K562 (cell line): Measurements from ENCODE around the gene FANCG. TPM values are rescaled to one million over a fixed set of nuclear protein-coding genes. Genes with fewer than 3 reads are reported as not detected.

Experiments used
- BRD9 ChIP-seq: fragments of 450-650 bp; IDR thresholded peaks from 2 replicates; pipeline ENCODE4 v1.6.1; 2018; ENCODE audit warnings: low read depth; ENCODE audit not compliant: partially characterized antibody
- ETV1 ChIP-seq: fragments of 450-650 bp; conservative IDR thresholded peaks from 2 replicates; pipeline ENCODE4 v1.6.1; 2016; ENCODE audit warnings: missing genetic modification characterization, control low read depth, low read depth, missing compliant biosample characterization
- FOSL1 ChIP-seq: fragments of 200-800 bp; sonication (Bioruptor generic); conservative IDR thresholded peaks from 2 replicates; pipeline ENCODE4 v1.6.1; 2016; ENCODE audit warnings: missing genetic modification characterization, missing compliant biosample characterization
- HDAC2 ChIP-seq: fragments of 450-650 bp; IDR thresholded peaks from 2 replicates; pipeline ENCODE4 v1.6.1; 2016; ENCODE audit warnings: mild to moderate bottlenecking
- HNRNPL ChIP-seq: fragments of 200-400 bp; formaldehyde crosslinking; IDR thresholded peaks from 2 replicates; pipeline ENCODE4 v1.6.1; 2017; ENCODE audit warnings: low read depth, mild to moderate bottlenecking, low read length
- MTF1 ChIP-seq: fragments of 250-450 bp; sonication (Bioruptor Pico); IDR thresholded peaks from 2 replicates; pipeline ENCODE4 v1.9.0; 2021; ENCODE audit warnings: moderate library complexity, mild to moderate bottlenecking, inconsistent platforms, borderline replicate concordance
- NFE2L1 ChIP-seq: fragments of 450-650 bp; IDR thresholded peaks from 2 replicates; pipeline ENCODE4 v1.6.1; 2016; ENCODE audit warnings: missing genetic modification characterization, low read depth, mild to moderate bottlenecking, missing compliant biosample characterization, moderate library complexity, borderline replicate concordance
- NUFIP1 ChIP-seq: fragments of 450-650 bp; IDR thresholded peaks from 2 replicates; pipeline ENCODE4 v1.6.1; 2018; ENCODE audit not compliant: partially characterized antibody
- POLR2AphosphoS5 ChIP-seq: IDR thresholded peaks from 2 replicates; pipeline ENCODE4 v1.6.1; 2011; ENCODE audit warnings: mild to moderate bottlenecking, low read depth, low read length, moderate library complexity; ENCODE audit not compliant: control insufficient read depth, insufficient read depth
- PTBP1 ChIP-seq: fragments of 200-400 bp; formaldehyde crosslinking; IDR thresholded peaks from 2 replicates; pipeline ENCODE4 v1.6.1; 2017; ENCODE audit warnings: low read depth, low read length
- RAD21 ChIP-seq, 2 experiments: fragments of 250-450 bp in 1 of 2; fragments of 450-650 bp in 1 of 2; sonication (Bioruptor Pico) in 1 of 2; formaldehyde crosslinking in 1 of 2; IDR thresholded peaks in 1 of 2; conservative IDR thresholded peaks in 1 of 2; 2 replicates each; pipeline versions ENCODE4 v1.4.0 to v1.8.0; 2020 to 2022; ENCODE audit warnings: mild to moderate bottlenecking in 2 of 2, moderate library complexity in 1 of 2
- ZNF140 ChIP-seq: fragments of 250-450 bp; sonication (Bioruptor Pico); IDR thresholded peaks from 2 replicates; pipeline ENCODE4 v1.8.0; 2021; ENCODE audit warnings: moderate library complexity, mild to moderate bottlenecking, inconsistent platforms
- ZNF785 ChIP-seq: fragments of 250-450 bp; sonication (Bioruptor Pico); IDR thresholded peaks from 2 replicates; pipeline ENCODE4 v1.4.0; 2020; ENCODE audit warnings: mild to moderate bottlenecking
- polyA plus RNA-seq, 8 experiments: library from polyadenylated mRNA; depleted of rRNA in 4 of 8; stranded (reverse) in 5 of 8; unstranded in 3 of 8; fragments of >200 nt; fragmentation: Nextera tagmentation in 2 of 8; fragmentation: Illumina TruSeq in 1 of 8; extraction: Ambion mirVana in 2 of 8; extraction: Trizol in 1 of 8; gene quantifications; 2 replicates each; pipeline versions ENCODE4 v1.2.1 to v1.2.3, GENCODE V29; 2011 to 2014; ENCODE audit warnings: inconsistent platforms in 1 of 8, missing spikeins in 1 of 8
- total RNA-seq, 7 experiments: library from RNA; depleted of rRNA in 6 of 7; stranded (reverse); fragments of >200 nt in 6 of 7; fragmentation: Illumina TruSeq in 2 of 7; extraction: Trizol in 2 of 7; gene quantifications; 2 replicates each; pipeline versions ENCODE4 v1.2.1 to v1.2.3, GENCODE V29; 2011 to 2021; ENCODE audit warnings: low replicate concordance in 1 of 7
- TF ChIP-seq, protein P1 (sequence below), 2 experiments: IDR thresholded peaks in 1 of 2; conservative IDR thresholded peaks in 1 of 2; 2 replicates each; pipeline ENCODE4 v1.6.1; 2016; ENCODE audit warnings: low read depth in 2 of 2, mild to moderate bottlenecking in 1 of 2, missing compliant biosample characterization in 1 of 2, missing genetic modification characterization in 1 of 2, moderate library complexity in 1 of 2
- TF ChIP-seq, protein P2 (sequence below): fragments of 250-450 bp; sonication (Bioruptor Pico); IDR thresholded peaks from 2 replicates; pipeline ENCODE4 v1.8.0; 2021; ENCODE audit warnings: borderline replicate concordance, mild to moderate bottlenecking, moderate library complexity; ENCODE audit not compliant: poor library complexity, severe bottlenecking
- TF ChIP-seq, protein P3 (sequence below): fragments of 450-650 bp; formaldehyde crosslinking; IDR thresholded peaks from 2 replicates; pipeline ENCODE4 v1.4.0; 2020; ENCODE audit warnings: mild to moderate bottlenecking
- TF ChIP-seq, protein P4 (sequence below), 2 experiments: fragments of 450-650 bp in 1 of 2; sonication (generic) in 1 of 2; formaldehyde crosslinking in 1 of 2; IDR thresholded peaks in 1 of 2; conservative IDR thresholded peaks in 1 of 2; 2 replicates each; pipeline versions ENCODE4 v1.6.1 to v1.8.1; 2016 to 2023; ENCODE audit warnings: mild to moderate bottlenecking in 2 of 2, moderate library complexity in 2 of 2, inconsistent platforms in 1 of 2, missing genetic modification reagents in 1 of 2

The FANCG gene
- total and polyA plus RNA-seq, 9 of the 15 experiments (the other 6 are each of a cell fraction or from before 2014, with no cell fraction given): 7.5 to 43.9 (median 31.0) TPM

DNA sequence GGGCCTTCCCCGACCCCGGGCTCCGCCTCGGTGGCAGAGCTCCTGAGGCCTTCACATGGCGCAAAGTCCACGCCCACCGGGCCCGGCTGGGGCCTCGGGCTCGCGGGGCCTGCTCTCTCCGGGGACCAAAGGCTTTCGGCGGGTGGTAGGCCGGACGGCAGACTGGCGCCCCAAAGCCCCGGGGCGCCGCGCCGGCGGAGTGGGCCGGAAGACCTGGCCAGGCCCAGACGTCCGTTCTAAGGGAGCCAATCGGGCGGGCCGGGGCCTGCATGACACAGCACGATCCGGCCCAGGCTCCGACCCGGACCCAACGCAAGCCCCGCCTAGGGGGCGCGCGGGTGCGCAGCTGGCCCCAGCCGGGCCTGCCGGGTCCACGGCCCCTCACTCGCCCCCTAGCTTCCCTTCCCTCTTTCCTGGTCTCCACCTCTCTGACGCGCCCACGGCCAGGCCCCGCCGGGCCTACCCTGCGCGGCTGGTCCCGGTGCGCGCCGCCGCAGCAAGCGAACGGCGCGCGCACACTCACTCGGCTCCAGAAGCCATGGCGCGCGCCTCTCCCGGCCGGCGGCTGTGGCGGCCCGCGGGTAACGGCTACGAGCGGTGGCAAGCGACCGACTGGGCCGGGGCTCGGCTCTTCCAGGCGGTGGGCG, 7.8 kb downstream of the FANCG start (continued):
- TF ChIP-seq, protein P1, sequence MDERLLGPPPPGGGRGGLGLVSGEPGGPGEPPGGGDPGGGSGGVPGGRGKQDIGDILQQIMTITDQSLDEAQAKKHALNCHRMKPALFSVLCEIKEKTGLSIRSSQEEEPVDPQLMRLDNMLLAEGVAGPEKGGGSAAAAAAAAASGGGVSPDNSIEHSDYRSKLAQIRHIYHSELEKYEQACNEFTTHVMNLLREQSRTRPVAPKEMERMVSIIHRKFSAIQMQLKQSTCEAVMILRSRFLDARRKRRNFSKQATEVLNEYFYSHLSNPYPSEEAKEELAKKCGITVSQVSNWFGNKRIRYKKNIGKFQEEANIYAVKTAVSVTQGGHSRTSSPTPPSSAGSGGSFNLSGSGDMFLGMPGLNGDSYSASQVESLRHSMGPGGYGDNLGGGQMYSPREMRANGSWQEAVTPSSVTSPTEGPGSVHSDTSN (CRISPR knock-in tag; IDR thresholded peaks at IDR 0.05; ENCODE audit: low read depth): no peak
- TF ChIP-seq, protein P1 (tag; conservative IDR thresholded peaks at IDR 0.05; ENCODE audit: low read depth): no peak
- TF ChIP-seq POLR2AphosphoS5 (no peak), ZNF785 (CRISPR knock-in tag) (no peak), NFE2L1 (tag) (no peak), NUFIP1 (no peak), ETV1 (tag) (no peak), PTBP1 (no peak), MTF1 (CRISPR knock-in tag) (no peak), HNRNPL (peak; percentile 9; the same call in 1 of the 2 replicates), ZNF140 (CRISPR knock-in tag) (0 out of 2 replicates have a peak, but pooled peaks have one; percentile 42), HDAC2 (peak; percentile 24; the same call in 1 of the 2 replicates), BRD9 (no peak), RAD21 (CRISPR knock-in tag; conservative IDR thresholded peaks at IDR 0.05 in 1 of 2, IDR thresholded peaks at IDR 0.05 in 1 of 2) (peak in 1 of 2 experiments; percentile 8; a peak in 1 of 4 replicates), FOSL1 (no peak; the same call in 1 of the 2 replicates)
- TF ChIP-seq, protein P2, sequence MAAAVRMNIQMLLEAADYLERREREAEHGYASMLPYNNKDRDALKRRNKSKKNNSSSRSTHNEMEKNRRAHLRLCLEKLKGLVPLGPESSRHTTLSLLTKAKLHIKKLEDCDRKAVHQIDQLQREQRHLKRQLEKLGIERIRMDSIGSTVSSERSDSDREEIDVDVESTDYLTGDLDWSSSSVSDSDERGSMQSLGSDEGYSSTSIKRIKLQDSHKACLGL: no peak
- TF ChIP-seq, protein P3, sequence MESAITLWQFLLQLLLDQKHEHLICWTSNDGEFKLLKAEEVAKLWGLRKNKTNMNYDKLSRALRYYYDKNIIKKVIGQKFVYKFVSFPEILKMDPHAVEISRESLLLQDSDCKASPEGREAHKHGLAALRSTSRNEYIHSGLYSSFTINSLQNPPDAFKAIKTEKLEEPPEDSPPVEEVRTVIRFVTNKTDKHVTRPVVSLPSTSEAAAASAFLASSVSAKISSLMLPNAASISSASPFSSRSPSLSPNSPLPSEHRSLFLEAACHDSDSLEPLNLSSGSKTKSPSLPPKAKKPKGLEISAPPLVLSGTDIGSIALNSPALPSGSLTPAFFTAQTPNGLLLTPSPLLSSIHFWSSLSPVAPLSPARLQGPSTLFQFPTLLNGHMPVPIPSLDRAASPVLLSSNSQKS: no peak
- TF ChIP-seq, protein P4, sequence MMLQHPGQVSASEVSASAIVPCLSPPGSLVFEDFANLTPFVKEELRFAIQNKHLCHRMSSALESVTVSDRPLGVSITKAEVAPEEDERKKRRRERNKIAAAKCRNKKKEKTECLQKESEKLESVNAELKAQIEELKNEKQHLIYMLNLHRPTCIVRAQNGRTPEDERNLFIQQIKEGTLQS (IDR thresholded peaks at IDR 0.05): no peak
- TF ChIP-seq, protein P4 (CRISPR knock-in tag; conservative IDR thresholded peaks at IDR 0.05): no peak
